Immature natural killer cell (primary cell): ENCODE data around the gene STMP1. TPM values are rescaled to one million over a fixed set of nuclear protein-coding genes. Genes with fewer than 3 reads are reported as not detected.
"Not testable (repeated sequence)": the region's sequence is repeated elsewhere in the genome, so short reads cannot be mapped to it uniquely, and the experiment has no call there.

ENCODE experiments used
- DNase-seq, 3 donors: peaks; one replicate each; pipeline ENCODE4 v3.0.0; 2022; ENCODE audit warnings: mixed read lengths in 1 of 3
- H3K27ac Mint-ChIP-seq, 6 donors: one replicate each; pipeline ENCODE4 v1.8.0; 2020; ENCODE audit warnings: mixed read lengths in 6 of 6, mild to moderate bottlenecking in 5 of 6, inconsistent platforms in 4 of 6, moderate library complexity in 3 of 6
- H3K27me3 Mint-ChIP-seq, 3 donors: one replicate each; pipeline ENCODE4 v1.8.0; 2020 to 2021; ENCODE audit warnings: low read depth in 3 of 3, mild to moderate bottlenecking in 3 of 3, mixed read lengths in 3 of 3, moderate library complexity in 3 of 3, inconsistent platforms in 1 of 3
- H3K36me3 Mint-ChIP-seq, 3 donors: one replicate each; pipeline ENCODE4 v1.8.0; 2020; ENCODE audit warnings: mixed read lengths in 3 of 3, inconsistent platforms in 2 of 3, mild to moderate bottlenecking in 2 of 3
- H3K4me1 Mint-ChIP-seq, 2 donors: one replicate each; pipeline ENCODE4 v1.8.0; 2020; ENCODE audit warnings: inconsistent platforms in 2 of 2, mild to moderate bottlenecking in 2 of 2, mixed read lengths in 2 of 2, moderate library complexity in 1 of 2
- H3K4me3 Mint-ChIP-seq, 5 donors: one replicate each; pipeline ENCODE4 v1.8.0; 2020; ENCODE audit warnings: mild to moderate bottlenecking in 5 of 5, mixed read lengths in 5 of 5, inconsistent platforms in 3 of 5, moderate library complexity in 3 of 5
- H3K9me3 Mint-ChIP-seq, 6 donors: one replicate each; pipeline ENCODE4 v1.8.0; 2020; ENCODE audit warnings: mild to moderate bottlenecking in 6 of 6, mixed read lengths in 6 of 6, inconsistent platforms in 4 of 6, moderate library complexity in 3 of 6
- polyA plus RNA-seq, 3 donors: library from polyadenylated mRNA; unstranded; fragments of 300-500 nt; fragmentation: Illumina TruSeq; gene quantifications; one replicate each; pipeline ENCODE4 v1.2.3, GENCODE V29; 2021

The STMP1 gene
- polyA plus RNA-seq, 3 donors from 2014 or later = 67.5 to 92.1 (median 74.8) TPM

GRCh38 chr7:135650831-135651573 lies 11.3 kb upstream of the STMP1 start:
- H3K4me3 Mint-ChIP-seq = no peak overlapping the region
- H3K36me3 Mint-ChIP-seq = peaks cover 5 to 11% (median 9%) of the 10 kb centered on the region in 3 donors
- peak overlapping the region in 3 of 6 donors; percentile 12 to 25 (median 14) for H3K27ac Mint-ChIP-seq
- H3K27me3 Mint-ChIP-seq = no peaks in the 10 kb centered on the region
- DNase-seq = no peak
- no peaks in the 10 kb centered on the region for H3K9me3 Mint-ChIP-seq
- no peaks in the 10 kb centered on the region for H3K4me1 Mint-ChIP-seq

GRCh38 chr7:135653340-135654080 lies 8.8 kb upstream of the STMP1 start:
- H3K36me3 Mint-ChIP-seq = peaks cover 0 to 5% (median 0%) of the 10 kb centered on the region in 3 donors
- peaks cover 0 to 4% (median 0%) of the 10 kb centered on the region in 3 donors for H3K27me3 Mint-ChIP-seq

GRCh38 chr7:135658564-135658963 lies 3.8 kb upstream of the STMP1 start:
- no peak overlapping the region for H3K27ac Mint-ChIP-seq
- no peak overlapping the region for H3K4me3 Mint-ChIP-seq
- peaks cover 0 to 3% (median 0%) of the 10 kb centered on the region in 3 donors for H3K36me3 Mint-ChIP-seq
- H3K4me1 Mint-ChIP-seq = peaks cover 17 to 21% of the 10 kb centered on the region in 2 donors
- DNase-seq = no peak
- peaks cover 5 to 11% (median 7%) of the 10 kb centered on the region in 3 donors for H3K27me3 Mint-ChIP-seq
- no peaks in the 10 kb centered on the region for H3K9me3 Mint-ChIP-seq

More at GRCh38 chr7:135653340-135654080, 8.8 kb upstream of the STMP1 start:
- H3K4me1 Mint-ChIP-seq = no peaks in the 10 kb centered on the region
- H3K4me3 Mint-ChIP-seq = no peak overlapping the region
- DNase-seq = no peak
- no peaks in the 10 kb centered on the region for H3K9me3 Mint-ChIP-seq
- no peak overlapping the region for H3K27ac Mint-ChIP-seq

GRCh38 chr7:135659159-135659846 lies 3.0 kb upstream of the STMP1 start:
- Mint-ChIP-seq H3K27me3 (peaks cover 5 to 11% (median 7%) of the 10 kb centered on the region in 3 donors), H3K9me3 (no peaks in the 10 kb centered on the region), H3K36me3 (peaks cover 0 to 3% (median 0%) of the 10 kb centered on the region in 3 donors), H3K4me3 (no peak overlapping the region), H3K27ac (no peak overlapping the region), H3K4me1 (peaks cover 21 to 22% of the 10 kb centered on the region in 2 donors)
- DNase-seq = no peak

GRCh38 chr7:135661311-135662122 lies 797 bp upstream of the STMP1 start:
- Mint-ChIP-seq H3K9me3 (no peaks in the 10 kb centered on the region), H3K27me3 (peaks cover 5 to 11% (median 7%) of the 10 kb centered on the region in 3 donors), H3K36me3 (peaks cover 0 to 3% (median under 1%) of the 10 kb centered on the region in 3 donors), H3K27ac (peak overlapping the region; percentile 70 to 97 (median 89)), H3K4me3 (peak overlapping the region; percentile 96 to 99 (median 97)), H3K4me1 (peaks cover 31 to 37% of the 10 kb centered on the region in 2 donors)
- DNase-seq = no peak

GRCh38 chr7:135662123-135662372 lies 266 bp upstream of the STMP1 start:
- Mint-ChIP-seq H3K27me3 (peaks cover 5 to 11% (median 7%) of the 10 kb centered on the region in 3 donors), H3K9me3 (no peaks in the 10 kb centered on the region), H3K4me3 (peak overlapping the region; percentile 96 to 99 (median 97)), H3K36me3 (peaks cover 0 to 3% (median 3%) of the 10 kb centered on the region in 3 donors), H3K27ac (peak overlapping the region; percentile 70 to 97 (median 89)), H3K4me1 (peaks cover 31 to 41% of the 10 kb centered on the region in 2 donors)
- DNase-seq = no peak

- H3K9me3 Mint-ChIP-seq = no peaks in the 10 kb centered on the region
Observed at GRCh38 chr7:135664046-135664589, 1.8 kb downstream of the STMP1 start.

GRCh38 chr7:135665042-135665441 lies 2.7 kb downstream of the STMP1 start:
- H3K27me3 Mint-ChIP-seq = peaks cover 3 to 7% (median 5%) of the 10 kb centered on the region in 3 donors
- peaks cover 0 to 9% (median 7%) of the 10 kb centered on the region in 3 donors for H3K36me3 Mint-ChIP-seq
- no peak for DNase-seq
- H3K27ac Mint-ChIP-seq = peak overlapping the region in 1 of 6 donors; percentile 1
- H3K4me1 Mint-ChIP-seq = peaks cover 43 to 64% of the 10 kb centered on the region in 2 donors
- peak overlapping the region in 2 of 5 donors; percentile 39 to 69 for H3K4me3 Mint-ChIP-seq
- H3K9me3 Mint-ChIP-seq = no peaks in the 10 kb centered on the region

More at GRCh38 chr7:135664046-135664589, 1.8 kb downstream of the STMP1 start:
- peaks cover 41 to 54% of the 10 kb centered on the region in 2 donors for H3K4me1 Mint-ChIP-seq
- peak overlapping the region in 4 of 6 donors; percentile 53 to 76 (median 70) for H3K27ac Mint-ChIP-seq
- DNase-seq = no peak
- H3K36me3 Mint-ChIP-seq = peaks cover 0 to 7% (median 6%) of the 10 kb centered on the region in 3 donors
- H3K27me3 Mint-ChIP-seq = peaks cover 5 to 7% (median 7%) of the 10 kb centered on the region in 3 donors
- peak overlapping the region; percentile 71 to 96 (median 80) for H3K4me3 Mint-ChIP-seq

GRCh38 chr7:135666156-135666555 lies 3.8 kb downstream of the STMP1 start:
- H3K4me3 Mint-ChIP-seq = no peak overlapping the region

GRCh38 chr7:135666846-135667245 lies 4.5 kb downstream of the STMP1 start:
- Mint-ChIP-seq H3K27ac (no peak overlapping the region), H3K4me1 (peaks cover 40 to 58% of the 10 kb centered on the region in 2 donors), H3K36me3 (peaks cover 0 to 9% (median 7%) of the 10 kb centered on the region in 3 donors), H3K4me3 (no peak overlapping the region), H3K9me3 (no peaks in the 10 kb centered on the region), H3K27me3 (peaks cover 2 to 7% (median 5%) of the 10 kb centered on the region in 3 donors)
- DNase-seq = no peak

More at GRCh38 chr7:135666156-135666555, 3.8 kb downstream of the STMP1 start:
- peaks cover 0 to 9% (median 7%) of the 10 kb centered on the region in 3 donors for H3K36me3 Mint-ChIP-seq
- DNase-seq = no peak
- peaks cover 3 to 7% (median 5%) of the 10 kb centered on the region in 3 donors for H3K27me3 Mint-ChIP-seq
- H3K27ac Mint-ChIP-seq = no peak overlapping the region
- H3K4me1 Mint-ChIP-seq = peaks cover 43 to 65% of the 10 kb centered on the region in 2 donors
- no peaks in the 10 kb centered on the region for H3K9me3 Mint-ChIP-seq

- H3K27ac Mint-ChIP-seq, H3K27me3 Mint-ChIP-seq, H3K4me3 Mint-ChIP-seq, H3K36me3 Mint-ChIP-seq, DNase-seq, H3K9me3 Mint-ChIP-seq: not testable (repeated sequence)
- peaks cover 36 to 54% of the 10 kb centered on the region in 2 donors for H3K4me1 Mint-ChIP-seq
Observed at GRCh38 chr7:135667626-135668025, 5.3 kb downstream of the STMP1 start.

GRCh38 chr7:135668852-135669395 lies 6.6 kb downstream of the STMP1 start:
- H3K36me3 Mint-ChIP-seq, H3K9me3 Mint-ChIP-seq, H3K27ac Mint-ChIP-seq, DNase-seq, H3K4me3 Mint-ChIP-seq, H3K27me3 Mint-ChIP-seq: not testable (repeated sequence)
- peaks cover 27 to 59% of the 10 kb centered on the region in 2 donors for H3K4me1 Mint-ChIP-seq
